Measurements from ENCODE around the gene SMOC2.

- no peak for TF ChIP-seq POLR2A (IDR thresholded peaks at IDR 0.05)
- TF ChIP-seq, protein P1, sequence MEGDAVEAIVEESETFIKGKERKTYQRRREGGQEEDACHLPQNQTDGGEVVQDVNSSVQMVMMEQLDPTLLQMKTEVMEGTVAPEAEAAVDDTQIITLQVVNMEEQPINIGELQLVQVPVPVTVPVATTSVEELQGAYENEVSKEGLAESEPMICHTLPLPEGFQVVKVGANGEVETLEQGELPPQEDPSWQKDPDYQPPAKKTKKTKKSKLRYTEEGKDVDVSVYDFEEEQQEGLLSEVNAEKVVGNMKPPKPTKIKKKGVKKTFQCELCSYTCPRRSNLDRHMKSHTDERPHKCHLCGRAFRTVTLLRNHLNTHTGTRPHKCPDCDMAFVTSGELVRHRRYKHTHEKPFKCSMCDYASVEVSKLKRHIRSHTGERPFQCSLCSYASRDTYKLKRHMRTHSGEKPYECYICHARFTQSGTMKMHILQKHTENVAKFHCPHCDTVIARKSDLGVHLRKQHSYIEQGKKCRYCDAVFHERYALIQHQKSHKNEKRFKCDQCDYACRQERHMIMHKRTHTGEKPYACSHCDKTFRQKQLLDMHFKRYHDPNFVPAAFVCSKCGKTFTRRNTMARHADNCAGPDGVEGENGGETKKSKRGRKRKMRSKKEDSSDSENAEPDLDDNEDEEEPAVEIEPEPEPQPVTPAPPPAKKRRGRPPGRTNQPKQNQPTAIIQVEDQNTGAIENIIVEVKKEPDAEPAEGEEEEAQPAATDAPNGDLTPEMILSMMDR (IDR thresholded peaks at IDR 0.05), result no peak
These were observed 72.8 kb downstream of the SMOC2 start for GRCh38 chr6:168513766-168514165.
